Suprapubic skin (tissue), 4 donors: ENCODE data around the gene MAN2B2. TPM values are rescaled to one million over a fixed set of nuclear protein-coding genes. Genes with fewer than 3 reads are reported as not detected.
"Not testable (repeated sequence)": the region's sequence is repeated elsewhere in the genome, so short reads cannot be mapped to it uniquely, and the experiment has no call there.

Source experiments
- DNase-seq, 2 donors: peaks; one replicate each; pipeline ENCODE4 v3.0.0-alpha.2; 2019; ENCODE audit warnings: low spot score in 2 of 2
- H3K27ac ChIP-seq: fragments of 200-600 bp; sonication (generic); one replicate; pipeline ENCODE4 v1.5.1; 2019
- H3K27me3 ChIP-seq: fragments of 200-600 bp; sonication (generic); one replicate; pipeline ENCODE4 v1.5.1; 2019
- H3K36me3 ChIP-seq: fragments of 200-600 bp; sonication (generic); one replicate; pipeline ENCODE4 v1.5.1; 2019
- H3K4me1 ChIP-seq: fragments of 200-600 bp; sonication (generic); one replicate; pipeline ENCODE4 v1.5.1; 2019
- H3K4me3 ChIP-seq: fragments of 200-600 bp; sonication (generic); one replicate; pipeline ENCODE4 v1.5.1; 2019; ENCODE audit warnings: mild to moderate bottlenecking
- H3K9me3 ChIP-seq: fragments of 200-600 bp; sonication (generic); one replicate; pipeline ENCODE4 v1.5.1; 2019
- CTCF ChIP-seq, 2 donors: fragments of 200-600 bp in 1 of 2; fragments of 450-650 bp in 1 of 2; sonication (generic) in 1 of 2; IDR thresholded peaks; one replicate each; pipeline ENCODE4 v1.5.1; 2016 to 2019; ENCODE audit warnings: antibody characterized with exemption in 2 of 2, mild to moderate bottlenecking in 1 of 2, moderate library complexity in 1 of 2
- EP300 ChIP-seq: sonication (generic); formaldehyde crosslinking; IDR thresholded peaks from one replicate; pipeline ENCODE4 v1.6.1; 2017; ENCODE audit warnings: antibody characterized with exemption
- POLR2A ChIP-seq, 2 donors: fragments of 450-650 bp; IDR thresholded peaks; one replicate each; pipeline ENCODE4 v1.6.1; 2017; ENCODE audit warnings: antibody characterized with exemption in 2 of 2, mild to moderate bottlenecking in 2 of 2, moderate library complexity in 2 of 2
- POLR2AphosphoS5 ChIP-seq, 3 donors: sonication (generic); formaldehyde crosslinking; IDR thresholded peaks; one replicate each; pipeline ENCODE4 v1.6.1; 2017; ENCODE audit warnings: antibody characterized with exemption in 3 of 3
- WGBS: methylation state at CpG from one replicate; pipeline ENCODE4 v1.1.5; 2018; 5-methylcytosine and 5-hydroxymethylcytosine counted together
- total RNA-seq, 4 donors: library from RNA; depleted of rRNA; stranded (reverse); fragments of >200 nt; gene quantifications; one replicate each; pipeline ENCODE4 v1.1.0, GENCODE V29; 2016

The MAN2B2 gene
- total RNA-seq, 4 donors from 2014 or later = 19.6 to 27.9 (median 25.2) TPM

DNA sequence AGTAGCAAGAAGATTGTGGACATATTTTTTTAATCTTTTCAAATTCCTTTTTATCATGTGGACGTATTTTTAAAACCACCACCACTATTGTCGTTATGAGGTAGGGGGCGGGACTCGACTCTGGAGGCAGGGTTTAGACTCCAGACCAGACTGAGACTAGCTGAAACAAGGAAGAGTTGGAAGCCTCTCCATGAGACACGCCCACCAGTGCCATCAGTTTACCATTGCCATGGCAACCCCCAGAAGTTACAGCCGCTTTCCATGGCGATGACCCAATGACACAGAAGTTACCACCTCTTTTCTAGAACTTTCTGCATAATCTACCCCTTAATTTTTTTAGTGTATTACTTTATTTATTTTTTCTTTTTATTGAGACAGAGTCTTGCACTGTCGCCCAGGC, 74.2 kb downstream of the MAN2B2 start:
- H3K36me3 ChIP-seq = no peaks in the 10 kb centered on the region
- DNase-seq = no peak
- TF ChIP-seq CTCF (IDR thresholded peaks at IDR 0.05) = no peak
- TF ChIP-seq EP300 = no peak
- no peak for TF ChIP-seq POLR2A (IDR thresholded peaks at IDR 0.05)
- TF ChIP-seq POLR2AphosphoS5 (IDR thresholded peaks at IDR 0.05) = no peak
- H3K4me1 ChIP-seq = no peaks in the 10 kb centered on the region
- H3K27me3 ChIP-seq = no peaks in the 10 kb centered on the region
- no peaks in the 10 kb centered on the region for H3K9me3 ChIP-seq
- 82% methylated on average over 8 of the region's 8 CpGs for WGBS
- H3K27ac ChIP-seq = no peak overlapping the region
- H3K4me3 ChIP-seq = no peak overlapping the region

DNA sequence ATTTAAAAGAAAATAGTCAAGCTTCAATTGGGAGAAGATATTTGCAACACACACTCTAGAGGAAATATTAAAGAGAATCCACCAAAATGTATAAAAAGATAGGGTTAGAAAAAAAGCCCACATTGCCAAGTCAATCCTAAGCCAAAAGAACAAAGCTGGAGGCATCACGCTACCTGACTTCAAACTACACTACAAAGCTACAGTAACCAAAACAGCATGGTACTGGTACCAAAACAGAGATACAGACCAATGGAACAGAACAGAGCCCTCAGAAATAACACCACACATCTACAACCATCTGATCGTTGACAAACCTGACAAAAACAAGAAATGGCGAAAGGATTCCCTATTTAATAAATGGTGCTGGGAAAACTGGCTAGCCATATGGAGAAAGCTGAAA, 79.2 kb downstream of the MAN2B2 start:
- not testable (repeated sequence) for H3K27ac ChIP-seq, H3K9me3 ChIP-seq, H3K27me3 ChIP-seq, H3K4me3 ChIP-seq, H3K36me3 ChIP-seq, DNase-seq
- WGBS = 89% methylated on average over 3 of the region's 3 CpGs
- peaks cover 13% of the 10 kb centered on the region for H3K4me1 ChIP-seq

DNA sequence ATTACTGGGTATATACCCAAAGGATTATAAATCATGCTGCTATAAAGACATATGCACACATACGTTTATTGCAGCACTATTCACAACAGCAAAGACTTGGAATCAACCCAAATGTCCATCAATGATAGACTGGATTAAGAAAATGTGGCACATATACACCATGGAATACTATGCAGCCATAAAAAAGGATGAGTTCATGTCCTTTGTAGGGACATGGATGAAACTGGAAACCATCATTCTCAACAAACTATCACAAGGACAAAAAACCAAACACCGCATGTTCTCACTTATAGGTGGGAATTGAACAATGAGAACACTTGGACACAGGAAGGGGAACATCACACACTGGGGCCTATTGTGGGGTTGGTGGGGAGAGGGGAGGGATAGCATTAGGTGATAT, 80.3 kb downstream of the MAN2B2 start:
- not testable (repeated sequence) for H3K36me3 ChIP-seq, H3K27me3 ChIP-seq, DNase-seq, H3K4me3 ChIP-seq, H3K9me3 ChIP-seq, H3K27ac ChIP-seq
- WGBS = 78% methylated on average over 2 of the region's 2 CpGs
- peaks cover 20% of the 10 kb centered on the region for H3K4me1 ChIP-seq

- 90% methylated on average over 5 of the region's 5 CpGs for WGBS
- Histone ChIP-seq H3K4me3 (no peak overlapping the region), H3K27ac (no peak overlapping the region), H3K27me3 (no peaks in the 10 kb centered on the region), H3K36me3 (no peaks in the 10 kb centered on the region), H3K9me3 (no peaks in the 10 kb centered on the region), H3K4me1 (peaks cover 20% of the 10 kb centered on the region)
- DNase-seq = peak in 1 of 2 donors; percentile 28
- TF ChIP-seq POLR2A (IDR thresholded peaks at IDR 0.05) = no peak
- TF ChIP-seq EP300 = no peak
- no peak for TF ChIP-seq CTCF (IDR thresholded peaks at IDR 0.05)
- no peak for TF ChIP-seq POLR2AphosphoS5 (IDR thresholded peaks at IDR 0.05)
These were observed 80.9 kb downstream of the MAN2B2 start for GRCh38 chr4:6655924-6656323.

- peak in 1 of 2 donors; percentile 50 for DNase-seq
- H3K4me1 ChIP-seq = peaks cover 20% of the 10 kb centered on the region
- H3K9me3 ChIP-seq = no peaks in the 10 kb centered on the region
- H3K27ac ChIP-seq = no peak overlapping the region
- WGBS = 80% methylated on average over 60 of the region's 65 CpGs
- H3K27me3 ChIP-seq = no peaks in the 10 kb centered on the region
- H3K4me3 ChIP-seq = no peak overlapping the region
- TF ChIP-seq EP300 (no peak), POLR2AphosphoS5 (IDR thresholded peaks at IDR 0.05) (no peak), POLR2A (IDR thresholded peaks at IDR 0.05) (no peak), CTCF (IDR thresholded peaks at IDR 0.05) (no peak)
- H3K36me3 ChIP-seq = no peaks in the 10 kb centered on the region
These were observed 82.5 kb downstream of the MAN2B2 start for GRCh38 chr4:6657242-6658208.

DNA sequence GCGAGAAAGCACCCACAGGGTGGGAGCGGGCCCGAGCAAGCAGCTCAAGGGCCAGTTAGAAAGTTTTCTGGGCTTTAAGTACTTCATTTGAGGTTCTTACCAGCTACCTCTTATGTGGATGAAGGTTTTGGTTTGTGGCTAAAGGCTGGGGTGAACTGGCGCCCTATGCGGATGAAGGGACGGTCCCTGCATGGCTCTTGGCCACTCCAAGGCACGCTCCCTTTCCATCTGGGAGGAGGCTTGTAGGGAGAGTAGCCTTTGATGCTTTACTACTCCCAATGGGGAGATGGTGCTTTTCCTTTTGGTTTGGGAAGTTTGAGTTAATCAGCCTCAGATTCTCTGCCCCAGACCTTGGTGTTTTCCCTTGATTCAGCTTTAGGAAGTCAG, 83.2 kb downstream of the MAN2B2 start:
- Histone ChIP-seq H3K27me3 (no peaks in the 10 kb centered on the region), H3K4me3 (peak overlapping the region; percentile 50), H3K4me1 (peaks cover 20% of the 10 kb centered on the region), H3K9me3 (no peaks in the 10 kb centered on the region), H3K27ac (peak overlapping the region; percentile 33), H3K36me3 (no peaks in the 10 kb centered on the region)
- WGBS = 79% methylated on average over 7 of the region's 7 CpGs
- no peak for TF ChIP-seq POLR2A (IDR thresholded peaks at IDR 0.05)
- no peak for TF ChIP-seq EP300
- TF ChIP-seq POLR2AphosphoS5 (IDR thresholded peaks at IDR 0.05) = no peak
- TF ChIP-seq CTCF (IDR thresholded peaks at IDR 0.05) = no peak
- DNase-seq = peak in 1 of 2 donors; percentile 49
